HG03565 (cell line): ENCODE results near the gene KRT84.
"Not testable (repeated sequence)": the region's sequence is repeated elsewhere in the genome, so short reads cannot be mapped to it uniquely, and the experiment has no call there.

Source experiments
- ATAC-seq: cut with Tn5 transposase; IDR thresholded peaks from one replicate; pipeline ENCODE4 v1.9.1; 2021; ENCODE audit warnings: mild to moderate bottlenecking, moderate library complexity; ENCODE audit not compliant: unreplicated experiment

KRT84 gene

DNA sequence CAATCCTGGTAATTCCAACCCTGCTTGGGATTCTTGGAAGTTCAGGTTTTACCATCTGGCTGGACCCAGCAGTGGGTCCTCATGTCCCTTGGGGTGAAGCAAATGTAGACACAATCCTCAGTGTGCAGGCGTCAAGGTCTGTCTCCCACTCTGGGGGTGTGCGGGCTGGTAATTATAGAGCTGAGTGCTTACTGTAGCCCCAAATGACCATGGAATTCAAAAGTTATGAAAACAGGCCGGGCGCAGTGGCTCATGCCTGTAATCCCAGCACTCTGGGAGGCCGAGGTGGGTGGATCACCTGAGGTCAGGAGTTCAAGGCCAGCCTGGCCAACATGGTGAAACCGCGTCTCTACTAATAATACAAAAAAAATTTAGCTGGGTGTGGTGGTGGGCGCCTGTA is 40.4 kb downstream of the KRT84 start:
- ATAC-seq = not testable (repeated sequence)

DNA sequence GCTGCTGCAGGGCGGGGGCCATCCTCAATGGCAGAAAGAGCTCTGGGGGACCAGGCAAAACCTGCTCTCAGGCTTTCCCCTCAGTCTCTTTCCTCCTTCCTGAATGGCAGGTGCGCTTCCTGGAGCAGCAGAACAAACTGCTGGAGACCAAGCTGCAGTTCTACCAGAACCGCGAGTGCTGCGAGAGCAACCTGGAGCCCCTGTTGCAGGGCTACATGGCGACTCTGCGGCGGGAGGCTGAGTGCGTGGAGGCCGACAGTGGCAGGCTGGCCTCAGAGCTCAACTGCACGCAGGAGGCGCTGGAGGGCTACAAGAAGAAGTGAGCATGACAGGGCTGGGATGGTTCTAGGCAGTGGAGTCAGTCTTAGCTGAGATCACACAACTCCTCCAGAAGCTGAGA is 41.3 kb downstream of the KRT84 start:
- no peak for ATAC-seq

DNA sequence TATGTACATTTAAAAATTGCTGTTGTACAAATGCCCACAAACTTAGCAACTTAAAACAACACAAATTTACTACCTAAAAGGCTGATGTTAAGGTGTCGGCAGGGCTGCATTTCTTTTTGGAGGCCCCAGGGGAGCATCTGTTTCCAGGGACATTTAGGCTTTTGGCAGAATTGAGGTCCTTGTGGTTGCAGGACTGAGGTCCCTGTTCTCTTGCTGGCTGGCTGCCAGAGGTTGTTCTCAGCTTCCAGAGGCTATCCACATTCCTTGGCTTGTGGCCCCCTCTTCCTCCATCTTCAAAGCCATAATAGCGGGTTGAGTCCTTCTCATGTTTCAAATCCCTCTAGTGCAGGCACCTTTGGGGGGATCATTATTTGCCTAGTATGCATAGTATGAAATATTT is 41.9 kb downstream of the KRT84 start:
- no peak for ATAC-seq

DNA sequence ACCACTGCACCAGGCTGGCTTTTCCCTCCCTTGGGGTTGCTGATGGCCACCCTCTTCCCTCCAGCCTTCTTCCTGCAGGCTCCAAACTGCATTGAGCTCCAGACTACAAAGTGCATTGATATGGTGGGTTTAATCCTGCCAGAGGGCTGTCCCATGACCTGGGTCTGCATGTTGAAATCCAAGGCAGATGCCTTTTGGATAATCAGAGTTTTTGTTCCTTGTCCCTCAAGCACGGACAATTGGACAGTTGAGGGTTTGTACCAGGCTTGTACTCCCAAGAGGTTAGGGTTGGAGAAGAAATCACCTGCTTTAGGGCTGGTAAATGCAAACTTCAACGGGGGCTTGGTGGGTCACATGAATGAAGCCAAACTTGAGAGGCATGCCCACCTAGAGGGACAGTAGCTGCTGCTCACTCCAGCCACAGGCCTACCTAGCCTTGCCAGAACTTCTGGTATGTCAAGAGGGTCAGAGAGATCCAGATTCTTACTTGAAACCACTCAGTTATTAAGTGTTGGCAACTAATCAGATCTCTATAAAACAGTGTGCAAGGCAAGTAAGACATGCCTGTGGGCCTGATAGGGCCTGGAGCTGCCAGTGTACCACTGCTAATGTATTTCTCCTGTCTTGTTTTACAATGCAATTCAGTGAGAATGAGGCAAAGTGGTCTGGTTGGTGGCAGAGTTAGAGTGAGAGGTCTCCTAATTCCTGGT is 42.5 kb downstream of the KRT84 start:
- no peak for ATAC-seq

DNA sequence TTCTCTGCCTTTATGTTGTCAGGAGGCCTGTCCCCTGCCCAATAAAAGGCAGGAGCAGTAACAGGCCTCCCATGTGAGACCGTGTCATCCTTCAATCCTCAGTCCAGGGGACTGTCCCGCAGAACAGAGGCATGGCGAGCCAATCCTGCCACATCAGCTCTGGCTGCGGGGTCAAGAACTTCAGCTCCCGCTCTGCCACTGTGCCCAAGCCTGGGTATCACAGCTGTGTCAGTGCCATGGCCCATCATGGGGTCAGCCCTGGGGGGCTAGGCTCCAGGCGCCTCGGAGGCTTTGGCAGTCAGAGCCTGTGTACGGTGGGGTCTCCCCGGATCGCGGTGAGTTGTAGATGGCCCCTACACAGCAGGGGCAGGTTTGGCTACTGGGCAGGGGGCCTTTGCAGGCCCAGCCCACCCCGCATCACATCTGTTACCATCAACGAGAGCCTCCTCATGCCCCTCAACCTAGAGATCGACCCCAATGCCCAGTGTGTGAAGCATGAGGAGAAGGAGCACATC is 44.3 kb downstream of the KRT84 start:
- no peak for ATAC-seq

GRCh38 chr12:52338241-52338960 is 47.1 kb downstream of the KRT84 start:
- ATAC-seq = no peak

GRCh38 chr12:52337054-52337453 is 48.4 kb downstream of the KRT84 start:
- no peak for ATAC-seq

GRCh38 chr12:52336641-52337040 is 48.8 kb downstream of the KRT84 start:
- ATAC-seq = no peak

- ATAC-seq = no peak
Observed at GRCh38 chr12:52335598-52336262, 49.7 kb downstream of the KRT84 start.

- no peak for ATAC-seq
Observed at GRCh38 chr12:52334185-52334584, 51.3 kb downstream of the KRT84 start.

DNA sequence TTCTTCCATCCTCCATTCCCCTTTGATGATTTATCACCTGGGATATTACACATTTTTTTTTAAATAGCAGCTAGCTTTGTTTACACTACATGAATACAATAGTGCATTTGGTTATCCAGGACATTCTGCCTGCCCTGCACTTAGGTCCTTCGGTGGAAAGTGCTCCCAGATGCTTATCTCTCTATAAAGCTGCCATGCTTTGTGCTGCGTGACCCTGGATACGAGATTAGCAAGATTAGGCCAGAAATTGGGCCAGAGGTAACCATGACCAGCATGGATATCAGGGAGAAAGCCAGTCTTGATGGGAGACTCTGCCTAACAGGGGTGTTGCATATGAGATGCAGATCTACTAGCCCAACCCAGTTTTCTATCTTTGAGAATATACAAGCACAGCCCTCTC is 52.1 kb downstream of the KRT84 start:
- no peak for ATAC-seq

- ATAC-seq = no peak
Observed at GRCh38 chr12:52332381-52332780, 53.1 kb downstream of the KRT84 start.

- no peak for ATAC-seq
Observed at GRCh38 chr12:52331833-52332232, 53.6 kb downstream of the KRT84 start.

DNA sequence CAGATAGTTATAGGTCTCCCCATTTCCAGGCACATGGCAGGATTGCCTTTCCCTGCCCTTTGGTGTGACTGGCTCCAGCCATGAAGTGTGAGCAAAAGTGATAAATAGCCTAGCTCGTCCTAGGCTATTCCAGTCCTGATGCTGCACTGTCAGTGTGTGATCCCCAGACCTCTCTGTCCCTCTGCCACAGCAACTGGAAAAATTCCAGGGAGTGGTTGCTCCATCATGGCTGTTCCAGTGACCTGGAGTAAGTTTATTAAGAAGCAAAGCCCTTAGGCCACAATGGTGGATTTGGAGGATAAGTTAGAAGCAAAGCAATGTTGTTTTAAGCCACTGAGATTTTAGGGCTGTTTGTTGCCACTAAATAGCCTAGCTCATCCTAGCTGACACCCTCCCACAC is 54.4 kb downstream of the KRT84 start:
- no peak for ATAC-seq

GRCh38 chr12:52327830-52328500 is 57.5 kb downstream of the KRT84 start:
- ATAC-seq = no peak
